IMR-90 (cell line): ENCODE measurements around the gene MX1. TPM values are rescaled to one million over a fixed set of nuclear protein-coding genes. Genes with fewer than 3 reads are reported as not detected.

Experiments
- ATAC-seq: fragments of 200-7000 bp; cut with Tn5 transposase; 2 replicates; pipeline ENCODE4 v1.9.1; 2020; ENCODE audit warnings: low read depth, mild to moderate bottlenecking, moderate library complexity
- BruUV-seq: library from RNA; stranded (reverse); fragments of 400-500 nt; replicated peaks from 2 replicates; lab custom pipeline; 2021; lab: Mats Ljungman, UMichigan
- CTCF ChIA-PET: fragments of 300-600 bp; formaldehyde crosslinking; extraction: SDS; loops from one replicate; lab custom pipeline; 2021; ENCODE audit warnings: antibody characterized with exemption; lab: Yijun Ruan, JAX
- POLR2A ChIA-PET: fragments of 300-600 bp; sonication (Branson Sonifier 250); formaldehyde crosslinking; loops from one replicate; lab custom pipeline; 2022; ENCODE audit warnings: antibody characterized with exemption; ENCODE audit not compliant: unreplicated experiment; lab: Charles Lee
- DNase-seq: peaks from one replicate; pipeline ENCODE4 v3.0.0; 2013
- H2AFZ ChIP-seq: replicated peaks from 2 replicates; pipeline ENCODE3; 2013; ENCODE audit warnings: low read length, mild to moderate bottlenecking; ENCODE audit not compliant: poor library complexity
- H2AK5ac ChIP-seq: 2 replicates; pipeline ENCODE4 v1.6.1; 2013; ENCODE audit warnings: low read depth, low read length, inconsistent platforms
- H2AK9ac ChIP-seq: replicated peaks from 2 replicates; pipeline ENCODE3; 2013; ENCODE audit warnings: mild to moderate bottlenecking, low read depth, low read length, moderate library complexity; ENCODE audit not compliant: poor library complexity
- H2BK120ac ChIP-seq: 2 replicates; pipeline ENCODE4 v1.6.1; 2013; ENCODE audit warnings: low read depth, low read length, inconsistent platforms
- H2BK15ac ChIP-seq: 3 replicates; pipeline ENCODE4 v1.6.1; 2013; ENCODE audit warnings: low read depth, low read length, inconsistent platforms
- H2BK20ac ChIP-seq: 2 replicates; pipeline ENCODE4 v1.6.1; 2013; ENCODE audit warnings: low read depth, mild to moderate bottlenecking, inconsistent platforms, low read length, moderate library complexity
- H2BK5ac ChIP-seq: 2 replicates; pipeline ENCODE4 v1.6.1; 2013; ENCODE audit warnings: mild to moderate bottlenecking, low read depth, low read length, inconsistent platforms; ENCODE audit not compliant: poor library complexity, severe bottlenecking
- H3K14ac ChIP-seq: replicated peaks from 2 replicates; pipeline ENCODE4 v1.6.1; 2013; ENCODE audit warnings: low read depth, low read length, inconsistent platforms
- H3K18ac ChIP-seq: 2 replicates; pipeline ENCODE4 v1.6.1; 2013; ENCODE audit warnings: low read depth, low read length, control low read depth
- H3K23ac ChIP-seq: 2 replicates; pipeline ENCODE4 v1.6.1; 2013; ENCODE audit warnings: low read depth, low read length, inconsistent platforms
- H3K27ac ChIP-seq: 2 replicates; pipeline ENCODE4 v1.5.1; 2013; ENCODE audit warnings: mild to moderate bottlenecking, control low read depth, low read length; ENCODE audit not compliant: insufficient read depth
- H3K27me3 ChIP-seq: 2 replicates; pipeline ENCODE4 v1.6.1; 2013; ENCODE audit warnings: low read length; ENCODE audit not compliant: control insufficient read depth, insufficient read depth
- H3K36me3 ChIP-seq: 2 replicates; pipeline ENCODE4 v1.6.1; 2013; ENCODE audit warnings: low read length, mixed read lengths; ENCODE audit not compliant: control insufficient read depth, insufficient read depth
- H3K4ac ChIP-seq: 2 replicates; pipeline ENCODE4 v1.6.1; 2013; ENCODE audit warnings: low read depth, low read length, inconsistent platforms
- H3K4me1 ChIP-seq: 2 replicates; pipeline ENCODE4 v1.6.1; 2013; ENCODE audit warnings: low read length, mixed read lengths; ENCODE audit not compliant: control insufficient read depth, insufficient read depth
- H3K4me2 ChIP-seq: 2 replicates; pipeline ENCODE4 v1.6.1; 2013; ENCODE audit warnings: low read depth, mild to moderate bottlenecking, control low read depth, low read length, moderate library complexity
- H3K4me3 ChIP-seq: 2 replicates; pipeline ENCODE4 v1.5.1; 2013; ENCODE audit warnings: low read depth, mild to moderate bottlenecking, control low read depth, low read length, moderate library complexity; ENCODE audit not compliant: insufficient read depth
- H3K56ac ChIP-seq: 2 replicates; pipeline ENCODE4 v1.6.1; 2013; ENCODE audit warnings: low read length, inconsistent platforms; ENCODE audit not compliant: insufficient read depth; ENCODE audit errors: extremely low read depth
- H3K79me1 ChIP-seq, 2 experiments: 2 replicates each; pipeline ENCODE4 v1.6.1; 2013; ENCODE audit warnings: low read length in 2 of 2, inconsistent platforms in 1 of 2, low read depth in 1 of 2
- H3K9ac ChIP-seq: 2 replicates; pipeline ENCODE4 v1.6.1; 2013; ENCODE audit warnings: low read depth, low read length, control low read depth
- H3K9me1 ChIP-seq: 2 replicates; pipeline ENCODE4 v1.6.1; 2013; ENCODE audit warnings: low read length, inconsistent platforms; ENCODE audit not compliant: insufficient read depth
- H3K9me3 ChIP-seq: 2 replicates; pipeline ENCODE4 v1.6.1; 2013; ENCODE audit warnings: low read length; ENCODE audit not compliant: control insufficient read depth, insufficient read depth
- H4K20me1 ChIP-seq: 2 replicates; pipeline ENCODE4 v1.6.1; 2013; ENCODE audit warnings: low read length, inconsistent platforms; ENCODE audit not compliant: insufficient read depth
- H4K5ac ChIP-seq: 2 replicates; pipeline ENCODE4 v1.6.1; 2013; ENCODE audit warnings: mild to moderate bottlenecking, low read depth, low read length, control low read depth
- H4K8ac ChIP-seq, 2 experiments: 2 replicates each; pipeline ENCODE4 v1.6.1; 2013; ENCODE audit warnings: low read depth in 2 of 2, low read length in 2 of 2, control low read depth in 1 of 2, inconsistent platforms in 1 of 2
- H4K91ac ChIP-seq: 2 replicates; pipeline ENCODE4 v1.6.1; 2013; ENCODE audit warnings: low read depth, low read length, inconsistent platforms; ENCODE audit not compliant: insufficient read depth
- BHLHE40 ChIP-seq: fragments of 150-350 bp; IDR thresholded peaks from 2 replicates; pipeline ENCODE4 v1.6.1; 2016; ENCODE audit warnings: mild to moderate bottlenecking, low read depth, low read length
- CEBPB ChIP-seq: IDR thresholded peaks from 2 replicates; pipeline ENCODE4 v1.6.1; 2012; ENCODE audit warnings: low read depth, low read length, improper control_type of control experiment
- CHD1 ChIP-seq: IDR thresholded peaks from 2 replicates; pipeline ENCODE4 v1.6.1; 2012; ENCODE audit warnings: low read depth, low read length, improper control_type of control experiment
- CTCF ChIP-seq: conservative IDR thresholded peaks from 2 replicates; pipeline ENCODE4 v1.5.1; 2012; ENCODE audit warnings: mild to moderate bottlenecking, low read depth, low read length, improper control_type of control experiment
- FOS ChIP-seq: fragments of 150-350 bp; IDR thresholded peaks from 2 replicates; pipeline ENCODE4 v1.6.1; 2016; ENCODE audit warnings: low read depth, low read length
- MAFK ChIP-seq: IDR thresholded peaks from 2 replicates; pipeline ENCODE4 v1.6.1; 2012; ENCODE audit warnings: low read depth, low read length, improper control_type of control experiment
- MAZ ChIP-seq: IDR thresholded peaks from 2 replicates; pipeline ENCODE4 v1.6.1; 2012; ENCODE audit warnings: low read depth, mild to moderate bottlenecking, low read length, improper control_type of control experiment, moderate library complexity, borderline replicate concordance
- MXI1 ChIP-seq: IDR thresholded peaks from 2 replicates; pipeline ENCODE4 v1.6.1; 2012; ENCODE audit warnings: low read depth, mild to moderate bottlenecking, low read length, moderate library complexity, borderline replicate concordance
- NFE2L2 ChIP-seq: fragments of 150-350 bp; IDR thresholded peaks from 2 replicates; pipeline ENCODE4 v1.6.1; 2016; ENCODE audit warnings: low read depth, mild to moderate bottlenecking, low read length
- POLR2A ChIP-seq: IDR thresholded peaks from 2 replicates; pipeline ENCODE4 v1.6.1; 2012; ENCODE audit warnings: mild to moderate bottlenecking, low read depth, low read length
- RAD21 ChIP-seq: IDR thresholded peaks from 2 replicates; pipeline ENCODE4 v1.6.1; 2012; ENCODE audit warnings: low read length, improper control_type of control experiment
- RCOR1 ChIP-seq: IDR thresholded peaks from 2 replicates; pipeline ENCODE4 v1.6.1; 2012; ENCODE audit warnings: mild to moderate bottlenecking, low read length, improper control_type of control experiment; ENCODE audit not compliant: insufficient replicate concordance
- RFX5 ChIP-seq: IDR thresholded peaks from 2 replicates; pipeline ENCODE4 v1.8.0; 2012; ENCODE audit warnings: low read depth, mild to moderate bottlenecking, low read length, moderate library complexity
- SMC3 ChIP-seq: fragments of 150-350 bp; IDR thresholded peaks from 2 replicates; pipeline ENCODE4 v1.6.1; 2016; ENCODE audit warnings: low read depth, mild to moderate bottlenecking, antibody characterized with exemption, low read length, moderate library complexity
- USF2 ChIP-seq: fragments of 150-350 bp; IDR thresholded peaks from 2 replicates; pipeline ENCODE4 v1.6.1; 2017; ENCODE audit warnings: mild to moderate bottlenecking, antibody characterized with exemption, low read length, low read depth
- WGBS, 2 experiments: methylation state at CpG; one replicate each; pipeline versions ENCODE4 v1.1.5 to v1.1.7; 2013; ENCODE audit warnings: missing lambda C conversion rate in 2 of 2; ENCODE audit not compliant: insufficient read length in 1 of 2; ENCODE audit errors: extremely low coverage in 2 of 2; 5-methylcytosine and 5-hydroxymethylcytosine counted together
- dilution Hi-C: fragments of 300-500 bp; cut with HindIII; formaldehyde crosslinking; loops from one replicate; pipeline ENCODE4 v1.14.3; 2018; ENCODE audit warnings: low sequenced_read_pairs; ENCODE audit not compliant: unreplicated experiment
- in situ Hi-C: fragments of 300-500 bp; cut with MboI; formaldehyde crosslinking; loops from 3 replicates; pipeline ENCODE4 v1.14.3; 2019; ENCODE audit warnings: low sequenced_read_pairs, inconsistent platforms, mixed read lengths
- intact Hi-C: fragments of 100-400 bp; cut with micrococcal nuclease; formaldehyde crosslinking; loops from 2 replicates; pipeline ENCODE4 v1.10.0; 2022
- polyA plus RNA-seq, 3 experiments: library from polyadenylated mRNA; depleted of rRNA; stranded (reverse); fragments of >200 nt; gene quantifications; 2 replicates each; pipeline ENCODE4 v1.2.3, GENCODE V29; 2012; ENCODE audit warnings: low replicate concordance in 1 of 3
- total RNA-seq: library from RNA; depleted of rRNA; stranded (reverse); fragments of >200 nt; gene quantifications from 2 replicates; pipeline ENCODE4 v1.2.3, GENCODE V29; 2012
- TF ChIP-seq, protein P1 (sequence below): fragments of 150-350 bp; IDR thresholded peaks from 2 replicates; pipeline ENCODE4 v1.6.1; 2016; ENCODE audit warnings: low read depth, mild to moderate bottlenecking, low read length, moderate library complexity, borderline replicate concordance

Gene MX1
- total and polyA plus RNA-seq, 2 of the 4 experiments (the other 2 are of a cell fraction): 1.0 to 2.5 TPM

DNA sequence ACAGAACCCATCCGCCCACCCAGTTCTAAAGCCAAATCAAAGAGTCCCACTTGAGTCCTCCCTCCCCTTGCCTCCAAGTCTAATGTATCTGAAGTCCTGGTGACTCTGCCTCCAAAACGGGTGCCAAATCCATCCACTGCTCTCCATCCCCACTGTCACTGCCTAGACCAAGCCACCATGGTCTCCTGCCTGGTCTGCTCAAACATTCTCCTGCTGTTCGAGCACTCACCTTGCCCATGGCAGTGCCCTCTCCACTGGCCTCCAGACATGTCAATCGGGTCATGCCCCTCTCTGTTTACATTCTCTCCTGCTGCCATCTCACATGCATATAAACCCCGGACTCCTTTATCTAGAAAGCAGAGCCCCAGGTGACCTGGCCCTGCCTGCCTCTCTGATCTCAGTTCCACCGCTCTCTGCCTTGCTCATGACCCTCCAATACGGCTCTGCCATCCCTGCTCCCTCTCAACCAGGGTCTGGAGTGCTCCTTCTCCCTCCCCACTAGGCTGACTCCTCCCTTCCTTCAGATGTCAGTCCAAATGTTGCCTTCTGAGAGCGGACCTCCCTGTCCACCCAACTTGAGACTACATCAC lies 32.1 kb upstream of the MX1 start:
- Histone ChIP-seq H2BK120ac (no peak overlapping the region), H3K4me2 (no peak overlapping the region), H3K9me3 (no peaks in the 10 kb centered on the region), H3K27me3 (peaks cover 1% of the 10 kb centered on the region), H2BK5ac (no peak overlapping the region), H3K79me1 (no peaks in the 10 kb centered on the region), H3K14ac (no peak overlapping the region), H3K23ac (no peak overlapping the region), H2BK15ac (no peak overlapping the region), H4K91ac (no peak overlapping the region), H3K4ac (no peak overlapping the region), H2AK5ac (no peak overlapping the region), H2AK9ac (no peak overlapping the region), H3K4me3 (no peak overlapping the region), H2BK20ac (no peak overlapping the region), H4K20me1 (no peaks in the 10 kb centered on the region), H3K27ac (no peak overlapping the region), H2AFZ (no peak overlapping the region), H4K8ac (no peak overlapping the region), H3K18ac (no peak overlapping the region), H4K5ac (no peak overlapping the region), H3K9me1 (no peaks in the 10 kb centered on the region), H3K9ac (no peak overlapping the region), H3K4me1 (no peaks in the 10 kb centered on the region), H3K56ac (no peak overlapping the region), H3K36me3 (no peaks in the 10 kb centered on the region)
- no peak for DNase-seq
- in situ Hi-C loops: no loop called here
- TF ChIP-seq USF2 (no peak), FOS (no peak), SMC3 (no peak), BHLHE40 (no peak), MAFK (no peak), CHD1 (no peak), RCOR1 (no peak), RFX5 (no peak), CEBPB (no peak), MXI1 (no peak), MAZ (no peak), POLR2A (no peak), CTCF (no peak), NFE2L2 (no peak), RAD21 (no peak)
- TF ChIP-seq, protein P1, sequence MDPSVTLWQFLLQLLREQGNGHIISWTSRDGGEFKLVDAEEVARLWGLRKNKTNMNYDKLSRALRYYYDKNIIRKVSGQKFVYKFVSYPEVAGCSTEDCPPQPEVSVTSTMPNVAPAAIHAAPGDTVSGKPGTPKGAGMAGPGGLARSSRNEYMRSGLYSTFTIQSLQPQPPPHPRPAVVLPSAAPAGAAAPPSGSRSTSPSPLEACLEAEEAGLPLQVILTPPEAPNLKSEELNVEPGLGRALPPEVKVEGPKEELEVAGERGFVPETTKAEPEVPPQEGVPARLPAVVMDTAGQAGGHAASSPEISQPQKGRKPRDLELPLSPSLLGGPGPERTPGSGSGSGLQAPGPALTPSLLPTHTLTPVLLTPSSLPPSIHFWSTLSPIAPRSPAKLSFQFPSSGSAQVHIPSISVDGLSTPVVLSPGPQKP: no peak
- no peak for ATAC-seq
- 58% methylated on average over 2 of the region's 8 CpGs; no CpG with 5 or more reads in 1 of the 2 experiments for WGBS, 2 experiments
- no TSS peak for BruUV-seq
- intact Hi-C loops: no loop called here
- ChIA-PET CTCF (no interaction called here), POLR2A (no interaction called here)
- dilution Hi-C loops: no loop called here
